ENCODE data around the gene APBB2.

APBB2 gene

DNA sequence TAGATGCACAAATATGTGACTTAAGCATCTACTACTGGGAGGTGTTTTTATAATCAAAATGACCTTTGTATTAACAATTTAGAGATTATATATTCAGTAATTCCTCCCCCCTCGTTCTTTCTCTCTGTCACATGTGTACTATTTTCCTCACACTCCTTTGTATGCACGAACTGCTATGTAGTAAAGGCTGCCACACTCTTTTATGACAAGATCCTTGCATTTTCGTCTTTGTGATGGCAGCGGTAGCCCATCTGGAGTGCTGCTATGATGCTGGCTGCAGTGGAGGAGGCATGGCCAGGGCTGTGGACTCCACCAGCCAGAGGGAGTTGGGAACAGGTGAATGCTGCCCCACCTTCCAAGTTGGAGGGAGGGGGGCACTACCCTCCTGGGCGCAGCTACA is 248.3 kb downstream of the APBB2 start:
- H3K27ac ChIP-seq, result no peak overlapping the region
- TF ChIP-seq, protein P1, sequence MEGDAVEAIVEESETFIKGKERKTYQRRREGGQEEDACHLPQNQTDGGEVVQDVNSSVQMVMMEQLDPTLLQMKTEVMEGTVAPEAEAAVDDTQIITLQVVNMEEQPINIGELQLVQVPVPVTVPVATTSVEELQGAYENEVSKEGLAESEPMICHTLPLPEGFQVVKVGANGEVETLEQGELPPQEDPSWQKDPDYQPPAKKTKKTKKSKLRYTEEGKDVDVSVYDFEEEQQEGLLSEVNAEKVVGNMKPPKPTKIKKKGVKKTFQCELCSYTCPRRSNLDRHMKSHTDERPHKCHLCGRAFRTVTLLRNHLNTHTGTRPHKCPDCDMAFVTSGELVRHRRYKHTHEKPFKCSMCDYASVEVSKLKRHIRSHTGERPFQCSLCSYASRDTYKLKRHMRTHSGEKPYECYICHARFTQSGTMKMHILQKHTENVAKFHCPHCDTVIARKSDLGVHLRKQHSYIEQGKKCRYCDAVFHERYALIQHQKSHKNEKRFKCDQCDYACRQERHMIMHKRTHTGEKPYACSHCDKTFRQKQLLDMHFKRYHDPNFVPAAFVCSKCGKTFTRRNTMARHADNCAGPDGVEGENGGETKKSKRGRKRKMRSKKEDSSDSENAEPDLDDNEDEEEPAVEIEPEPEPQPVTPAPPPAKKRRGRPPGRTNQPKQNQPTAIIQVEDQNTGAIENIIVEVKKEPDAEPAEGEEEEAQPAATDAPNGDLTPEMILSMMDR (conservative IDR thresholded peaks at IDR 0.05), result no peak

- H3K27ac ChIP-seq, result no peak overlapping the region
- TF ChIP-seq, protein P1 (conservative IDR thresholded peaks at IDR 0.05), result no peak
These were observed 250.4 kb downstream of the APBB2 start for GRCh38 chr4:40963897-40964478.

DNA sequence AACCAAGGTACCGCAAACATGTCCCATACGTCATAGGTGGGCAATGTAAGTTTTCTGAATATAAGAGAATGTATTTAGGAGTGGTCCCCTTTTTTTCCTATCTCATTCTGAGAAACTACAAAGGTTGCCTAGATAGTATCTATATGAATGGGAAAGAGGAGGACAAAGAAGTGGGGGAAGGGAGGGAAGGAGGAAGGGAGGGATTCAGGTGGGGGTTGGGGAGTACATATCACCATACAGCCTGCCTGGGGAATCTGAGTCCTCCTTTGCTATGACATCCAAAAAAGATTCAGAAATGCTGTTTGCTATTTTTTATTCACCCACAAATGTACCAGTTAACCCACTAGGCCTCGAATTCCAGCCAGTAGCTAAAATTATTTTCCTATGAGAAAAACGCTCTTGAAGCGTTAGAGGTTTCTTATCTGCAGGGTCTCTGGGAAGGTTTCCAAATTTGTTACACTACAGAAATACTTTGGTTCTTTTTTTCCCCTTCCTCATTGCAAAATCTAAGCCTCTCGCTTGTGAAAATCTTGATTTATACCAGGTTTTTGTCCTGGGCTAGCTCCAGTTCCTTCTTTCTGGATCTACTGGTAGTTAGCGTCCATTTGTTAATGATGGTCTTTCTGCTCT is 251.7 kb downstream of the APBB2 start:
- no peak overlapping the region for H3K27ac ChIP-seq

GRCh38 chr4:40960941-40961340 is 253.4 kb downstream of the APBB2 start:
- TF ChIP-seq, protein P1 (conservative IDR thresholded peaks at IDR 0.05), result no peak
- H3K27ac ChIP-seq, result no peak overlapping the region

More for the DNA sequence above, 251.7 kb downstream of the APBB2 start:
- TF ChIP-seq, protein P1 (conservative IDR thresholded peaks at IDR 0.05), result no peak

DNA sequence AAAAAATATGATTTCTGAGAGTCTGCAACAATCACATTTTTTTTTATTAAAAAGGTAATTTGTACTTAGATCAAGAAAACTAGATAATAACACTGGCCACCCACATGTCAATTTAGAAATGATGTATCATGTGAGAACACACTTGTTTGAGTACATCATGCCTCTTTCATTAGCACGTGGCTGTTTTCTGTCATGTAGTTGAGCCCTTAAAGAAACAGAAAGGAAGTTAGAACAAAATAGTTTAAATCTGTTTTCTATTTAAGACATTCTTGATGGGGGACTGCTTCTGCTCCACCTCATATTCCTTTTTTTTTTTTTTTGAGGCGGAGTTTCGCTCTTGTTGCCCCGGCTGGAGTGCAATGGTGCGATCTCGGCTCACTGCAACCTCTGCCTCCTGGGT is 257.1 kb downstream of the APBB2 start:
- H3K27ac ChIP-seq, result no peak overlapping the region
- TF ChIP-seq, protein P1 (conservative IDR thresholded peaks at IDR 0.05), result no peak

GRCh38 chr4:40956721-40957255 is 257.6 kb downstream of the APBB2 start:
- no peak overlapping the region for H3K27ac ChIP-seq
- TF ChIP-seq, protein P1 (conservative IDR thresholded peaks at IDR 0.05), result no peak

DNA sequence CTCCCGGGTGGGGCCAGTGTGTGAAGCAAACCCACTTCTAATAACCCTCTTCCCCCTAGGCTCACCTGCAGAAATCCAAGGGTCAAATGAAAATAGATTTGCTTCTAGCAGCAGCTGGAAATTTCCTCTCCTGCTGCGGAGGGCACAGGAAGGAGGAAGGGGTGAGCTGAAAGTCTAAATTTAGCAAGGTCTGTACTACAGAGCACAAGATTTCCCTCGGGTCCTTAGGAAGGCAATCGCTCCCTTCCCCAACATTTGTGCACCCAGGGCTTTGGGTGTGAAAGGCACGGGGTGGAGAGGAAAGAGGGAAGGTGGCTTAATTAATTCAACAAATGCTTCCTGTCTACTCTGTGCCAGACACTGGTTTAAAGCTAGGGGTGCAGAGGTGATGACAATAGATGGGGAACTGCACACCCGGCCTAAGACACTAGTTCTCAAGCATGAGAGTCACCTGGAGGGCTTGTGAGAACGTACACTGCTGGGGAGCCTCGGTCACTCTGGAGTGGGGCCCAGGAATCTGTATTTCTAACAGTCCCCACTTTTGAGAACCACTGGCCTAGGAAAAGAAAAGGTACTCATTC is 260.2 kb downstream of the APBB2 start:
- no peak overlapping the region for H3K27ac ChIP-seq
- TF ChIP-seq, protein P1 (conservative IDR thresholded peaks at IDR 0.05), result no peak

Data from VCaP (cell line).